ENCODE data around the gene PCNX2. TPM values are rescaled to one million over a fixed set of nuclear protein-coding genes. Genes with fewer than 3 reads are reported as not detected.

PCNX2 gene
- total and polyA plus RNA-seq, 2 donors (not counting 1 experiment from before 2014, with no cell fraction given) = 17.6 to 34.7 TPM

- ChIA-PET CTCF (no interaction called here), POLR2A (no interaction called here)
- H3K4me1 ChIP-seq (ENCODE audit: control insufficient read depth in 2 of 2, insufficient read depth in 2 of 2, low read length in 2 of 2) = peaks cover 0 to 2% of the 10 kb centered on the region in 2 donors
- no peak overlapping the region for H3K9ac ChIP-seq (ENCODE audit: low read length)
- ATAC-seq (ENCODE audit: low read depth) = no peak
- no peaks in the 10 kb centered on the region for H3K36me3 ChIP-seq (replicated peaks in 1 of 2; ENCODE audit: control extremely low read depth in 1 of 2, control insufficient read depth in 1 of 2, extremely low read depth in 1 of 2, insufficient read depth in 2 of 2, low read length in 1 of 2)
- no peak overlapping the region for H2AFZ ChIP-seq (ENCODE audit: insufficient read depth, low read depth, low read length, poor library complexity, severe bottlenecking)
- no peak overlapping the region for H3K27ac Mint-ChIP-seq
- no peaks in the 10 kb centered on the region for H3K9me3 ChIP-seq (ENCODE audit: control extremely low read depth in 1 of 3, control insufficient read depth in 2 of 3, insufficient read depth in 1 of 3, low read length in 2 of 3)
- H3K27me3 ChIP-seq (replicated peaks in 1 of 4; ENCODE audit: control extremely low read depth in 1 of 4, control insufficient read depth in 3 of 4, insufficient read depth in 4 of 4, low read length in 3 of 4) = no peaks in the 10 kb centered on the region
- peaks cover 4% of the 10 kb centered on the region for H3K4me1 Mint-ChIP-seq
- H3K27ac ChIP-seq (ENCODE audit: low read length in 2 of 2) = no peak overlapping the region
- no peak overlapping the region for H3K4me3 Mint-ChIP-seq
- H3K27me3 Mint-ChIP-seq = no peaks in the 10 kb centered on the region
- no peak for DNase-seq
- no peak for TF ChIP-seq CTCF (IDR thresholded peaks at IDR 0.05)
- no peak for TF ChIP-seq EZH2 (IDR thresholded peaks at IDR 0.05; ENCODE audit: borderline replicate concordance, insufficient read depth, low read depth, low read length, poor library complexity, severe bottlenecking)
- H4K20me1 ChIP-seq (ENCODE audit: control insufficient read depth, insufficient read depth, low read length, poor library complexity, severe bottlenecking) = no peaks in the 10 kb centered on the region
- H3K79me2 ChIP-seq (ENCODE audit: control insufficient read depth, insufficient read depth, low read length) = no peaks in the 10 kb centered on the region
- H3K4me2 ChIP-seq (replicated peaks; ENCODE audit: low read depth, low read length, poor library complexity, severe bottlenecking) = no peak overlapping the region
- intact Hi-C loops (cut with micrococcal nuclease) = no loop called here
- H3K9me3 Mint-ChIP-seq (ENCODE audit: insufficient read depth) = no peaks in the 10 kb centered on the region
- 100% methylated on average over 1 of the region's 3 CpGs for WGBS (ENCODE audit: insufficient coverage)
- H3K4me3 ChIP-seq (ENCODE audit: control extremely low read depth in 1 of 5, extremely low read depth in 1 of 5, insufficient read depth in 1 of 5, low read depth in 2 of 5, low read length in 4 of 5) = no peak overlapping the region
Observed at GRCh38 chr1:233080286-233080685, 215.2 kb downstream of the PCNX2 start.

- Histone ChIP-seq H2AFZ (ENCODE audit: insufficient read depth, low read depth, low read length, poor library complexity, severe bottlenecking) (no peak overlapping the region), H3K9me3 (ENCODE audit: control extremely low read depth in 1 of 3, control insufficient read depth in 2 of 3, insufficient read depth in 1 of 3, low read length in 2 of 3) (no peaks in the 10 kb centered on the region), H3K27ac (ENCODE audit: low read length in 2 of 2) (no peak overlapping the region), H3K4me1 (ENCODE audit: control insufficient read depth in 2 of 2, insufficient read depth in 2 of 2, low read length in 2 of 2) (peaks cover 0 to 2% of the 10 kb centered on the region in 2 donors), H3K4me2 (replicated peaks; ENCODE audit: low read depth, low read length, poor library complexity, severe bottlenecking) (no peak overlapping the region), H4K20me1 (ENCODE audit: control insufficient read depth, insufficient read depth, low read length, poor library complexity, severe bottlenecking) (no peaks in the 10 kb centered on the region), H3K79me2 (ENCODE audit: control insufficient read depth, insufficient read depth, low read length) (no peaks in the 10 kb centered on the region), H3K27me3 (replicated peaks in 1 of 4; ENCODE audit: control extremely low read depth in 1 of 4, control insufficient read depth in 3 of 4, insufficient read depth in 4 of 4, low read length in 3 of 4) (no peaks in the 10 kb centered on the region), H3K4me3 (ENCODE audit: control extremely low read depth in 1 of 5, extremely low read depth in 1 of 5, insufficient read depth in 1 of 5, low read depth in 2 of 5, low read length in 4 of 5) (no peak overlapping the region), H3K9ac (ENCODE audit: low read length) (no peak overlapping the region), H3K36me3 (replicated peaks in 1 of 2; ENCODE audit: control extremely low read depth in 1 of 2, control insufficient read depth in 1 of 2, extremely low read depth in 1 of 2, insufficient read depth in 2 of 2, low read length in 1 of 2) (no peaks in the 10 kb centered on the region)
- no peak overlapping the region for H3K27ac Mint-ChIP-seq
- CTCF ChIA-PET = no interaction called here
- TF ChIP-seq CTCF (IDR thresholded peaks at IDR 0.05) = no peak
- no peak for TF ChIP-seq EZH2 (IDR thresholded peaks at IDR 0.05; ENCODE audit: borderline replicate concordance, insufficient read depth, low read depth, low read length, poor library complexity, severe bottlenecking)
- intact Hi-C loops (cut with micrococcal nuclease) = no loop called here
- 90% methylated on average over 2 of the region's 4 CpGs for WGBS (ENCODE audit: insufficient coverage)
- ATAC-seq (ENCODE audit: low read depth) (no peak), DNase-seq (no peak)
- no peak overlapping the region for H3K4me3 Mint-ChIP-seq
- H3K4me1 Mint-ChIP-seq = peaks cover 4% of the 10 kb centered on the region
- H3K27me3 Mint-ChIP-seq = no peaks in the 10 kb centered on the region
- POLR2A ChIA-PET = no interaction called here
- H3K9me3 Mint-ChIP-seq (ENCODE audit: insufficient read depth) = no peaks in the 10 kb centered on the region
Observed at GRCh38 chr1:233079574-233079973, 216.0 kb downstream of the PCNX2 start.

Measured in B cell (primary cell).